Measurements from ENCODE around the gene TCEAL4. TPM values are rescaled to one million over a fixed set of nuclear protein-coding genes. Genes with fewer than 3 reads are reported as not detected.

TCEAL4 gene
- total and polyA plus RNA-seq, 2 of the 13 experiments (the other 11 are each of a cell fraction or from before 2014, with no cell fraction given): 12.6 to 31.0 TPM

DNA sequence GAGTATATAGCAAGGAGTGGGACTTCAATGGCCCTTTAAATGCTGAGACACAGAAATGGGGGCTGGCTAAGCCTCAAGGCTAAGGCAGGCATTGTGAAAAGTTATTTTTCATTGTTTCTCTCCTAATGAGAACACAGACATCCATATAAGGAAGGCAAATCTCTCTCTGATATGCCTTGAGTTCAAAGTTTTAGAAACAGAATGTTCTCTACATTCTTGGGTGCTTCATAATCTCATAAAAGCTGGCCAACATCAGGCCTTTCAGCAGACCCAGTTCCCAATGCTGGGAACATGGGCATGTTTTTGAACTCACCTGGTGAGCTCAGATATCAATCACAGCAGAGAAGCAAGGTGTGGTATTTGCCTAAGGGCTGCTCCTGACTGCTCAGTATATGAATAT lies 46.6 kb upstream of the TCEAL4 start:
- Histone ChIP-seq H4K20me1 (ENCODE audit: insufficient read depth, low read length) (no peaks in the 10 kb centered on the region), H3K27me3 (ENCODE audit: control insufficient read depth in 1 of 2, insufficient read depth in 2 of 2, low read length in 2 of 2) (no peaks in the 10 kb centered on the region), H3K4me3 (replicated peaks in 1 of 3; ENCODE audit: insufficient read depth in 1 of 3, low read depth in 2 of 3, low read length in 3 of 3) (no peak overlapping the region), H3K4me2 (ENCODE audit: low read depth, low read length) (no peak overlapping the region), H3K9ac (ENCODE audit: insufficient read depth, low read depth, low read length) (no peak overlapping the region), H3K4me1 (ENCODE audit: insufficient read depth, low read length) (no peaks in the 10 kb centered on the region), H3K27ac (ENCODE audit: extremely low read length, insufficient read depth, low read length) (no peak overlapping the region), H2AFZ (ENCODE audit: low read length) (no peak overlapping the region), H3K79me2 (ENCODE audit: insufficient read depth, low read length) (no peaks in the 10 kb centered on the region), H3K9me3 (ENCODE audit: low read length) (no peaks in the 10 kb centered on the region), H3K36me3 (replicated peaks in 1 of 2; ENCODE audit: control insufficient read depth in 1 of 2, insufficient read depth in 2 of 2, low read length in 2 of 2) (no peaks in the 10 kb centered on the region)
- in situ Hi-C loops (cut with HindIII; ENCODE audit: extremely low pct_ligation_motif_present, low pct_unique_long_range_greater_than_20kb): loop anchor here (25.0 kb wide), 2 partner anchors 274 to 574 kb away; partner anchors contain the start of gene ZCCHC18
- intact Hi-C loops (cut with micrococcal nuclease; ENCODE audit: unreplicated experiment): no loop called here
- no peak for ATAC-seq
- DNase-seq (ENCODE audit: low spot score): no peak
- ChIA-PET POLR2A (no interaction called here), CTCF (ENCODE audit: low intra/inter-chr PET ratio, low total read pairs) (no interaction called here)
- BruUV-seq (replicated peaks): no TSS peak
- FAIRE-seq: no peak
- TF ChIP-seq, protein P1, sequence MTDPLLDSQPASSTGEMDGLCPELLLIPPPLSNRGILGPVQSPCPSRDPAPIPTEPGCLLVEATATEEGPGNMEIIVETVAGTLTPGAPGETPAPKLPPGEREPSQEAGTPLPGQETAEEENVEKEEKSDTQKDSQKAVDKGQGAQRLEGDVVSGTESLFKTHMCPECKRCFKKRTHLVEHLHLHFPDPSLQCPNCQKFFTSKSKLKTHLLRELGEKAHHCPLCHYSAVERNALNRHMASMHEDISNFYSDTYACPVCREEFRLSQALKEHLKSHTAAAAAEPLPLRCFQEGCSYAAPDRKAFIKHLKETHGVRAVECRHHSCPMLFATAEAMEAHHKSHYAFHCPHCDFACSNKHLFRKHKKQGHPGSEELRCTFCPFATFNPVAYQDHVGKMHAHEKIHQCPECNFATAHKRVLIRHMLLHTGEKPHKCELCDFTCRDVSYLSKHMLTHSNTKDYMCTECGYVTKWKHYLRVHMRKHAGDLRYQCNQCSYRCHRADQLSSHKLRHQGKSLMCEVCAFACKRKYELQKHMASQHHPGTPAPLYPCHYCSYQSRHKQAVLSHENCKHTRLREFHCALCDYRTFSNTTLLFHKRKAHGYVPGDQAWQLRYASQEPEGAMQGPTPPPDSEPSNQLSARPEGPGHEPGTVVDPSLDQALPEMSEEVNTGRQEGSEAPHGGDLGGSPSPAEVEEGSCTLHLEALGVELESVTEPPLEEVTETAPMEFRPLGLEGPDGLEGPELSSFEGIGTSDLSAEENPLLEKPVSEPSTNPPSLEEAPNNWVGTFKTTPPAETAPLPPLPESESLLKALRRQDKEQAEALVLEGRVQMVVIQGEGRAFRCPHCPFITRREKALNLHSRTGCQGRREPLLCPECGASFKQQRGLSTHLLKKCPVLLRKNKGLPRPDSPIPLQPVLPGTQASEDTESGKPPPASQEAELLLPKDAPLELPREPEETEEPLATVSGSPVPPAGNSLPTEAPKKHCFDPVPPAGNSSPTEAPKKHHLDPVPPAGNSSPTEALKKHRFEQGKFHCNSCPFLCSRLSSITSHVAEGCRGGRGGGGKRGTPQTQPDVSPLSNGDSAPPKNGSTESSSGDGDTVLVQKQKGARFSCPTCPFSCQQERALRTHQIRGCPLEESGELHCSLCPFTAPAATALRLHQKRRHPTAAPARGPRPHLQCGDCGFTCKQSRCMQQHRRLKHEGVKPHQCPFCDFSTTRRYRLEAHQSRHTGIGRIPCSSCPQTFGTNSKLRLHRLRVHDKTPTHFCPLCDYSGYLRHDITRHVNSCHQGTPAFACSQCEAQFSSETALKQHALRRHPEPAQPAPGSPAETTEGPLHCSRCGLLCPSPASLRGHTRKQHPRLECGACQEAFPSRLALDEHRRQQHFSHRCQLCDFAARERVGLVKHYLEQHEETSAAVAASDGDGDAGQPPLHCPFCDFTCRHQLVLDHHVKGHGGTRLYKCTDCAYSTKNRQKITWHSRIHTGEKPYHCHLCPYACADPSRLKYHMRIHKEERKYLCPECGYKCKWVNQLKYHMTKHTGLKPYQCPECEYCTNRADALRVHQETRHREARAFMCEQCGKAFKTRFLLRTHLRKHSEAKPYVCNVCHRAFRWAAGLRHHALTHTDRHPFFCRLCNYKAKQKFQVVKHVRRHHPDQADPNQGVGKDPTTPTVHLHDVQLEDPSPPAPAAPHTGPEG (CRISPR knock-in tag; IDR thresholded peaks at IDR 0.05): no peak
- TF ChIP-seq, protein P2, sequence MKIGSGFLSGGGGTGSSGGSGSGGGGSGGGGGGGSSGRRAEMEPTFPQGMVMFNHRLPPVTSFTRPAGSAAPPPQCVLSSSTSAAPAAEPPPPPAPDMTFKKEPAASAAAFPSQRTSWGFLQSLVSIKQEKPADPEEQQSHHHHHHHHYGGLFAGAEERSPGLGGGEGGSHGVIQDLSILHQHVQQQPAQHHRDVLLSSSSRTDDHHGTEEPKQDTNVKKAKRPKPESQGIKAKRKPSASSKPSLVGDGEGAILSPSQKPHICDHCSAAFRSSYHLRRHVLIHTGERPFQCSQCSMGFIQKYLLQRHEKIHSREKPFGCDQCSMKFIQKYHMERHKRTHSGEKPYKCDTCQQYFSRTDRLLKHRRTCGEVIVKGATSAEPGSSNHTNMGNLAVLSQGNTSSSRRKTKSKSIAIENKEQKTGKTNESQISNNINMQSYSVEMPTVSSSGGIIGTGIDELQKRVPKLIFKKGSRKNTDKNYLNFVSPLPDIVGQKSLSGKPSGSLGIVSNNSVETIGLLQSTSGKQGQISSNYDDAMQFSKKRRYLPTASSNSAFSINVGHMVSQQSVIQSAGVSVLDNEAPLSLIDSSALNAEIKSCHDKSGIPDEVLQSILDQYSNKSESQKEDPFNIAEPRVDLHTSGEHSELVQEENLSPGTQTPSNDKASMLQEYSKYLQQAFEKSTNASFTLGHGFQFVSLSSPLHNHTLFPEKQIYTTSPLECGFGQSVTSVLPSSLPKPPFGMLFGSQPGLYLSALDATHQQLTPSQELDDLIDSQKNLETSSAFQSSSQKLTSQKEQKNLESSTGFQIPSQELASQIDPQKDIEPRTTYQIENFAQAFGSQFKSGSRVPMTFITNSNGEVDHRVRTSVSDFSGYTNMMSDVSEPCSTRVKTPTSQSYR (CRISPR knock-in tag; IDR thresholded peaks at IDR 0.05; ENCODE audit: borderline replicate concordance): no peak
- TF ChIP-seq HOXA3 (CRISPR knock-in tag; IDR thresholded peaks at IDR 0.05) (no peak), FOXK1 (CRISPR knock-in tag; IDR thresholded peaks at IDR 0.05; ENCODE audit: borderline replicate concordance, low read depth) (no peak), MED13 (CRISPR knock-in tag; IDR thresholded peaks at IDR 0.05) (no peak), ATM (IDR thresholded peaks at IDR 0.05; ENCODE audit: borderline replicate concordance) (no peak), PAWR (CRISPR knock-in tag; IDR thresholded peaks at IDR 0.05; ENCODE audit: borderline replicate concordance) (no peak), SP1 (IDR thresholded peaks at IDR 0.05) (no peak), SP1 (CRISPR knock-in tag; IDR thresholded peaks at IDR 0.05) (no peak), HDAC6 (IDR thresholded peaks at IDR 0.05; ENCODE audit: low read depth, low read length) (no peak), ZNF180 (CRISPR knock-in tag; IDR thresholded peaks at IDR 0.05; ENCODE audit: borderline replicate concordance, low read depth) (no peak), RARA (CRISPR knock-in tag; IDR thresholded peaks at IDR 0.05) (no peak), MLLT10 (CRISPR knock-in tag; IDR thresholded peaks at IDR 0.05) (no peak), RXRA (CRISPR knock-in tag; IDR thresholded peaks at IDR 0.05) (no peak), ZNF546 (CRISPR knock-in tag; conservative IDR thresholded peaks at IDR 0.05) (no peak), ISL2 (CRISPR knock-in tag; IDR thresholded peaks at IDR 0.05) (no peak), FOXP1 (IDR thresholded peaks at IDR 0.05) (no peak), FOXP1 (CRISPR knock-in tag; IDR thresholded peaks at IDR 0.05) (no peak), ZNF451 (CRISPR knock-in tag; IDR thresholded peaks at IDR 0.05) (no peak), NFKB2 (CRISPR knock-in tag; IDR thresholded peaks at IDR 0.05; ENCODE audit: borderline replicate concordance) (no peak)

Data from HepG2 (cell line).